H1 (cell line): ENCODE measurements around the gene RBMS2. TPM values are rescaled to one million over a fixed set of nuclear protein-coding genes. Genes with fewer than 3 reads are reported as not detected.
A peak's percentile ranks its signal among the peaks of the same experiment; 100 is the strongest.

Experiments
- HDAC2 ChIP-seq, 2 experiments: fragments of 300-600 bp in 1 of 2; sonication (generic) in 1 of 2; IDR thresholded peaks; 2 replicates each; pipeline ENCODE4 v1.6.1; 2011 to 2012; ENCODE audit warnings: low read depth in 2 of 2, low read length in 2 of 2, mild to moderate bottlenecking in 2 of 2, moderate library complexity in 2 of 2, borderline replicate concordance in 1 of 2, inconsistent platforms in 1 of 2
- HDAC6 ChIP-seq: IDR thresholded peaks from one replicate; pipeline ENCODE4 v1.7.1; 2012; ENCODE audit warnings: low read depth, mild to moderate bottlenecking, inconsistent platforms, low read length, moderate library complexity
- JUND ChIP-seq: IDR thresholded peaks from 2 replicates; pipeline ENCODE4 v1.6.1; 2011; ENCODE audit warnings: mild to moderate bottlenecking, improper control_type of control experiment, low read length
- KDM1A ChIP-seq: fragments of 200-600, 300-600 bp; sonication (generic); IDR thresholded peaks from 2 replicates; pipeline ENCODE4 v1.7.1; 2016; ENCODE audit warnings: mild to moderate bottlenecking, low read length, borderline replicate concordance
- NANOG ChIP-seq: IDR thresholded peaks from 2 replicates; pipeline ENCODE4 v1.6.1; 2011; ENCODE audit warnings: low read length, low read depth, mild to moderate bottlenecking, inconsistent platforms; ENCODE audit not compliant: insufficient read depth, poor library complexity, severe bottlenecking
- SAP30 ChIP-seq: fragments of 300-600 bp; sonication (generic); IDR thresholded peaks from 2 replicates; pipeline ENCODE4 v1.7.1; 2012; ENCODE audit warnings: low read length, moderate library complexity, mild to moderate bottlenecking, inconsistent platforms; ENCODE audit not compliant: insufficient read depth, insufficient replicate concordance
- polyA plus RNA-seq, 7 experiments: library from polyadenylated mRNA; depleted of rRNA in 3 of 7; stranded (reverse) in 5 of 7; unstranded in 2 of 7; fragments of >200 nt in 5 of 7; fragments of 200-250 nt in 2 of 7; gene quantifications; 1 replicate in 5 of 7; 2 replicates in 1 of 7; 4 replicates in 1 of 7; pipeline versions ENCODE4 v1.2.1 to v1.2.3, GENCODE V29; 2011 to 2013; ENCODE audit warnings: missing spikeins in 2 of 7, mixed read lengths in 2 of 7
- total RNA-seq: library from RNA; stranded (reverse); fragmentation: NEBNext Ultra II Directional; extraction: Animal tissue kit (Norgen Biotek cat#: 25700); gene quantifications from 2 replicates; pipeline ENCODE4 v1.2.1, GENCODE V29; 2021
- TF ChIP-seq, protein P1 (sequence below): fragments of 300-600 bp; sonication (generic); IDR thresholded peaks from 2 replicates; pipeline ENCODE4 v1.7.1; 2012; ENCODE audit warnings: low read length, moderate library complexity, mild to moderate bottlenecking, inconsistent platforms; ENCODE audit not compliant: insufficient replicate concordance

Gene RBMS2
- total and polyA plus RNA-seq, 2 of the 8 experiments (the other 6 are each of a cell fraction or from before 2014, with no cell fraction given): 9.6 to 31.3 TPM

GRCh38 chr12:56636675-56637540, 115.3 kb downstream of the RBMS2 start (continued):
- TF ChIP-seq SAP30: no peak
- no peak for TF ChIP-seq NANOG
- peak in 1 of 2 experiments; percentile 44; a peak in 1 of 4 replicates for TF ChIP-seq HDAC2 (IDR thresholded peaks at IDR 0.05; ENCODE audit: borderline replicate concordance in 1 of 2, low read depth in 2 of 2, low read length in 2 of 2)
- TF ChIP-seq KDM1A: peak; percentile 9; the same call in 1 of the 2 replicates
- no peak for TF ChIP-seq HDAC6
- TF ChIP-seq, protein P1, sequence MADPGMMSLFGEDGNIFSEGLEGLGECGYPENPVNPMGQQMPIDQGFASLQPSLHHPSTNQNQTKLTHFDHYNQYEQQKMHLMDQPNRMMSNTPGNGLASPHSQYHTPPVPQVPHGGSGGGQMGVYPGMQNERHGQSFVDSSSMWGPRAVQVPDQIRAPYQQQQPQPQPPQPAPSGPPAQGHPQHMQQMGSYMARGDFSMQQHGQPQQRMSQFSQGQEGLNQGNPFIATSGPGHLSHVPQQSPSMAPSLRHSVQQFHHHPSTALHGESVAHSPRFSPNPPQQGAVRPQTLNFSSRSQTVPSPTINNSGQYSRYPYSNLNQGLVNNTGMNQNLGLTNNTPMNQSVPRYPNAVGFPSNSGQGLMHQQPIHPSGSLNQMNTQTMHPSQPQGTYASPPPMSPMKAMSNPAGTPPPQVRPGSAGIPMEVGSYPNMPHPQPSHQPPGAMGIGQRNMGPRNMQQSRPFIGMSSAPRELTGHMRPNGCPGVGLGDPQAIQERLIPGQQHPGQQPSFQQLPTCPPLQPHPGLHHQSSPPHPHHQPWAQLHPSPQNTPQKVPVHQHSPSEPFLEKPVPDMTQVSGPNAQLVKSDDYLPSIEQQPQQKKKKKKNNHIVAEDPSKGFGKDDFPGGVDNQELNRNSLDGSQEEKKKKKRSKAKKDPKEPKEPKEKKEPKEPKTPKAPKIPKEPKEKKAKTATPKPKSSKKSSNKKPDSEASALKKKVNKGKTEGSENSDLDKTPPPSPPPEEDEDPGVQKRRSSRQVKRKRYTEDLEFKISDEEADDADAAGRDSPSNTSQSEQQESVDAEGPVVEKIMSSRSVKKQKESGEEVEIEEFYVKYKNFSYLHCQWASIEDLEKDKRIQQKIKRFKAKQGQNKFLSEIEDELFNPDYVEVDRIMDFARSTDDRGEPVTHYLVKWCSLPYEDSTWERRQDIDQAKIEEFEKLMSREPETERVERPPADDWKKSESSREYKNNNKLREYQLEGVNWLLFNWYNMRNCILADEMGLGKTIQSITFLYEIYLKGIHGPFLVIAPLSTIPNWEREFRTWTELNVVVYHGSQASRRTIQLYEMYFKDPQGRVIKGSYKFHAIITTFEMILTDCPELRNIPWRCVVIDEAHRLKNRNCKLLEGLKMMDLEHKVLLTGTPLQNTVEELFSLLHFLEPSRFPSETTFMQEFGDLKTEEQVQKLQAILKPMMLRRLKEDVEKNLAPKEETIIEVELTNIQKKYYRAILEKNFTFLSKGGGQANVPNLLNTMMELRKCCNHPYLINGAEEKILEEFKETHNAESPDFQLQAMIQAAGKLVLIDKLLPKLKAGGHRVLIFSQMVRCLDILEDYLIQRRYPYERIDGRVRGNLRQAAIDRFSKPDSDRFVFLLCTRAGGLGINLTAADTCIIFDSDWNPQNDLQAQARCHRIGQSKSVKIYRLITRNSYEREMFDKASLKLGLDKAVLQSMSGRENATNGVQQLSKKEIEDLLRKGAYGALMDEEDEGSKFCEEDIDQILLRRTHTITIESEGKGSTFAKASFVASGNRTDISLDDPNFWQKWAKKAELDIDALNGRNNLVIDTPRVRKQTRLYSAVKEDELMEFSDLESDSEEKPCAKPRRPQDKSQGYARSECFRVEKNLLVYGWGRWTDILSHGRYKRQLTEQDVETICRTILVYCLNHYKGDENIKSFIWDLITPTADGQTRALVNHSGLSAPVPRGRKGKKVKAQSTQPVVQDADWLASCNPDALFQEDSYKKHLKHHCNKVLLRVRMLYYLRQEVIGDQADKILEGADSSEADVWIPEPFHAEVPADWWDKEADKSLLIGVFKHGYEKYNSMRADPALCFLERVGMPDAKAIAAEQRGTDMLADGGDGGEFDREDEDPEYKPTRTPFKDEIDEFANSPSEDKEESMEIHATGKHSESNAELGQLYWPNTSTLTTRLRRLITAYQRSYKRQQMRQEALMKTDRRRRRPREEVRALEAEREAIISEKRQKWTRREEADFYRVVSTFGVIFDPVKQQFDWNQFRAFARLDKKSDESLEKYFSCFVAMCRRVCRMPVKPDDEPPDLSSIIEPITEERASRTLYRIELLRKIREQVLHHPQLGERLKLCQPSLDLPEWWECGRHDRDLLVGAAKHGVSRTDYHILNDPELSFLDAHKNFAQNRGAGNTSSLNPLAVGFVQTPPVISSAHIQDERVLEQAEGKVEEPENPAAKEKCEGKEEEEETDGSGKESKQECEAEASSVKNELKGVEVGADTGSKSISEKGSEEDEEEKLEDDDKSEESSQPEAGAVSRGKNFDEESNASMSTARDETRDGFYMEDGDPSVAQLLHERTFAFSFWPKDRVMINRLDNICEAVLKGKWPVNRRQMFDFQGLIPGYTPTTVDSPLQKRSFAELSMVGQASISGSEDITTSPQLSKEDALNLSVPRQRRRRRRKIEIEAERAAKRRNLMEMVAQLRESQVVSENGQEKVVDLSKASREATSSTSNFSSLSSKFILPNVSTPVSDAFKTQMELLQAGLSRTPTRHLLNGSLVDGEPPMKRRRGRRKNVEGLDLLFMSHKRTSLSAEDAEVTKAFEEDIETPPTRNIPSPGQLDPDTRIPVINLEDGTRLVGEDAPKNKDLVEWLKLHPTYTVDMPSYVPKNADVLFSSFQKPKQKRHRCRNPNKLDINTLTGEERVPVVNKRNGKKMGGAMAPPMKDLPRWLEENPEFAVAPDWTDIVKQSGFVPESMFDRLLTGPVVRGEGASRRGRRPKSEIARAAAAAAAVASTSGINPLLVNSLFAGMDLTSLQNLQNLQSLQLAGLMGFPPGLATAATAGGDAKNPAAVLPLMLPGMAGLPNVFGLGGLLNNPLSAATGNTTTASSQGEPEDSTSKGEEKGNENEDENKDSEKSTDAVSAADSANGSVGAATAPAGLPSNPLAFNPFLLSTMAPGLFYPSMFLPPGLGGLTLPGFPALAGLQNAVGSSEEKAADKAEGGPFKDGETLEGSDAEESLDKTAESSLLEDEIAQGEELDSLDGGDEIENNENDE: no peak
- TF ChIP-seq JUND: peak; percentile 10; the same call in 1 of the 2 replicates
